HG02759 (cell line): ENCODE measurements around the gene ZNF782.
"Not testable (repeated sequence)": the region's sequence is repeated elsewhere in the genome, so short reads cannot be mapped to it uniquely, and the experiment has no call there.

Experiments
- ATAC-seq: cut with Tn5 transposase; IDR thresholded peaks from one replicate; pipeline ENCODE4 v1.9.1; 2021; ENCODE audit warnings: mild to moderate bottlenecking, moderate library complexity; ENCODE audit not compliant: unreplicated experiment

The ZNF782 gene

GRCh38 chr9:96854651-96855273 lies 448 bp upstream of the ZNF782 start:
- no peak for ATAC-seq

- no peak for ATAC-seq
Measured at GRCh38 chr9:96852676-96853075, 1.6 kb downstream of the ZNF782 start.

GRCh38 chr9:96844040-96844439 lies 10.3 kb downstream of the ZNF782 start:
- no peak for ATAC-seq

GRCh38 chr9:96818533-96818932 lies 35.8 kb downstream of the ZNF782 start:
- ATAC-seq: no peak

GRCh38 chr9:96817973-96818372 lies 36.3 kb downstream of the ZNF782 start:
- ATAC-seq: no peak

- ATAC-seq: no peak
Measured at GRCh38 chr9:96813607-96814006, 40.7 kb downstream of the ZNF782 start.

GRCh38 chr9:96798959-96799358 lies 55.4 kb downstream of the ZNF782 start:
- not testable (repeated sequence) for ATAC-seq

- no peak for ATAC-seq
Measured at GRCh38 chr9:96784021-96784420, 70.3 kb downstream of the ZNF782 start.

GRCh38 chr9:96782235-96782634 lies 72.1 kb downstream of the ZNF782 start:
- no peak for ATAC-seq

- no peak for ATAC-seq
Measured at GRCh38 chr9:96781552-96781951, 72.8 kb downstream of the ZNF782 start.

- no peak for ATAC-seq
Measured at GRCh38 chr9:96779089-96779488, 75.2 kb downstream of the ZNF782 start.

- no peak for ATAC-seq
Measured at GRCh38 chr9:96777426-96777864, 76.9 kb downstream of the ZNF782 start.

GRCh38 chr9:96771124-96771523 lies 83.2 kb downstream of the ZNF782 start:
- no peak for ATAC-seq

- no peak for ATAC-seq
Measured at GRCh38 chr9:96769989-96770388, 84.3 kb downstream of the ZNF782 start.
